Measurements from ENCODE around the gene GLIPR1L2.
"Not testable (repeated sequence)": the region's sequence is repeated elsewhere in the genome, so short reads cannot be mapped to it uniquely, and the experiment has no call there.

Gene GLIPR1L2

DNA sequence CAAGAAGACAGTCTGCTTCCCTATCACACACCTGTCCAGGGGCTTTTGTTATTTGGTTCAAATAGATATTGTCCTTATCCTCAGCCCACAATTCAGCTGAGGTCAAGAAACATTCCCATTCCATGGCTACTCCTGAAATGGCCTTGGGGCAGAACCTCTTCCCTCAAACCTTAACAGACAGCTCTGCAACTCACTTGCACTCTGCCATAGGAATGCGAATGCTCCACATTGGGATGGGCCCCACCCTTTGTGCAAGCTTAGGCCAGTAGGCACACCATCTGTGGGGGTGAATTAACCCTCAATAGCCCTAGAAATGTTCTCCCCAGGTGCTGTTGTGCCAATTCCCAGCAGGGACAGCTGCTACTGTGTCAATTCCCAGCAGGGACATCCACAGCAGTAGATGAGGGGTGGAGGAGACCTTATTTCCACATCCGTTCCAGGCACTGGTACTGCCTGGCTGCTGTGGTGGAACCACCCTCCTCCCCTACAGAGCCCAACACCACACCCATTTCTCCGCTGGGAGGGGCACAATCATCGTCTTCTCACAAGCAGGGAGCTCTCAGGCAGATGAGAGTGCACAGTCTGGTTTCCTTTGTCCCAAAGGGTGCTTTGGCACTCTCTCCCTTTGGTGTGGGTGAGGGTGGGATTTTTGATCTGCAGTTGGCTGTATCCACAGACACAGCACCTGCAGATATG, 47.3 kb downstream of the GLIPR1L2 start:
- no peak for DNase-seq

DNA sequence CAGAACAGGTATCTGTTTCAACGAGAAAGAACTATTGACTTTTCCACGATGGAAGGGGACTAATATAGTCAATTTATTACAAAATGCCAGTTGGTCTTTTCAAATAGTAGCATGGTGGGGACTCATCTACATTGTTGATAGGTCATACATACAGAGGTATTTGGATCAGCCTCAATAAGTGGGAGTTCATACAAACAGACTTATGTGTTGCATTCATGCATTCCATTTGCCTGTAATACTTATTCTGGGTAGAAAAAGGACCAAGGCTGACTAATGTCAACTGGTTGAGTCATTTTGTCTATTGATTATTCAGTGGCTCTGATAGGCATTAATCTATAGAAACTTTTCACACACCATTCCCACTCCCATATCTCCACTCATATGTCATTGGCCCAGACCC, 48.2 kb downstream of the GLIPR1L2 start:
- DNase-seq, result no peak

DNA sequence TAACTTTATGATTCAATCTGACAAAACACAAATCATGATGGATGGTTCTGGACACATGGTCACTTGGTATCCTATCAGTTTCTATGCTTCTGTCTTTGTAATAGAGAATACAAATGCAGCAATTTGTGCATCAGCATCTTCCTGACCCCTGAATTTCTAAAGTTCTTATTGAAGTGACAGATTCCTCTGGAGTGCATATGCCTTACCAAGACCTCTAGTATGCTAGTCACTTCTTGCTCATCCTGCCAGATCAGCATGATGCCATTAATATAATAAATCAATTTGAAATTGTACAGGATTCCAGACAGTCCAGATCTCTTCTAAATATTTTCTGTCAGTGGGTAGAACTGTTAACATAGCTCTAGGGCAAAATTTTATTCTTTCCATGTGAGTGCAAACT, 49.0 kb downstream of the GLIPR1L2 start:
- DNase-seq, result no peak

DNA sequence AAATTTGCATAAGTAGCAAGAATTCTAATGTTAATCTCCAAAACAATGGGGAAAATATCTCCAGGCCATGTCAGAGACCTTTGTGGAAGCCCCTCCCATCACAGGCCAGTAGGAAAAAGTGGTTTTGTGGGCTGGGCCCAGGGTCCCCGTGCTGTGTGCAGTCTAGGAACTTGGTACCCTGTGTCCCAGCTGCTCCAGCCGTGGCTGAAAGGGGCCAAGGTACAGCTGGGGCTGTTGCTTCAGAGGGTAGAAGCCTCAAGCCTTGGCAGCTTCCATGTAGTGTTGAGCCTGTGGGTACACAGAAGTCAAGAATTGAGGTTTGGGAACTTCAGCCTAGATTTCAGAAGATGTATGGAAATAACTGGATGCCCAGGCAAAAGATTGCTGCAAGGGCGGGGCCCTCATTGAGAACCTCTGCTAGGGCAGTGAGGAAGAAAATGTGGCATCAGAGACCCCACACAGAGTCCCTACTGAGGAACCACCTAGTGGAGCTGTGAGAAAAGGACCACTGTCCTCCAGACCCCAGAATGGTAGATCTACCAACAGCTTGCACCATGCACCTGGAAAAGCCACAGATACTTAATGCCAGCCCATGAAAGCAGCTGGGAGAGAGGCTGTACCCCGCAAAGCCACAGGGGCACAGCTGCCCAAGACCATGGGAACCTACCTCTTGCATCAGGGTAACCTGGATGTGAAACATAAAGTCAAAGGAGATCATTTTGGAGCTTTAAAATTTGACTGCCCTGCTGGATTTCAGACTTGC, 51.0 kb downstream of the GLIPR1L2 start:
- not testable (repeated sequence) for DNase-seq

DNA sequence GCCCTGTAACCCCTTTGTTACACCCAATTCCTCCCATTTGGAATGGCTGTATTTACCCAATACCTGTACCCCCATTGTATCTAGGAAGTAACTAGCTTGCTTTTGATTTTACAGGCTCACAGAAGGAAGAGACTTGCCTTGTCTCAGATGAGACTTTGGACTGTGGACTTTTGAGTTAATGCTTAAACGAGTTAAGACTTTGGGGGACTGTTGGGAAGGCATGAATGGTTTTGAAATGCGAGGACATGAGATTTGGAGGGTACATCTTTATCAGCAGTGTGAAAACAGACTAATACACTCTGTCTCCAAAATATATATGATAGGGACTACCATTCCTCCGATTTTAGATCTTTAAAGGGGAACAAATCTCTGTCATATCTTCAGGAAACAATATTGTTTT, 51.6 kb downstream of the GLIPR1L2 start:
- DNase-seq, result not testable (repeated sequence)

DNA sequence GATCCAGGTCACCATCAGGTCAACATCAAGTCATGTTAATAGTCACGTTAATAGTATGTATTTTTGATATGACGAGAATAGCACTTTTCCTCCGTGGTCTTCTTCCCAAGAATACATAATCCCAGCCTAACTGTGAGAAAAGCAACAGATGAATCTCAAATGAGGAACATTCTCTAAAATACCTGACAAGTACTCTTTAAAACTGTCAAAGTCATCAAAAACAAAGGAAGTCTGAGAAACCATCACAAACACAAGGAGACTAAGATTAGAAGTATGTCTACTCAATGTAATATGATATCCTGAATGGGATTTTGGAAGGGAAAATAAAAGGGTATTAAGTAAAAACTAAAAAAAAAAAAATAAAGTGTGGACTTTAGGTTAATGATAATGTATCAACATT, 52.8 kb downstream of the GLIPR1L2 start:
- DNase-seq, result no peak

DNA sequence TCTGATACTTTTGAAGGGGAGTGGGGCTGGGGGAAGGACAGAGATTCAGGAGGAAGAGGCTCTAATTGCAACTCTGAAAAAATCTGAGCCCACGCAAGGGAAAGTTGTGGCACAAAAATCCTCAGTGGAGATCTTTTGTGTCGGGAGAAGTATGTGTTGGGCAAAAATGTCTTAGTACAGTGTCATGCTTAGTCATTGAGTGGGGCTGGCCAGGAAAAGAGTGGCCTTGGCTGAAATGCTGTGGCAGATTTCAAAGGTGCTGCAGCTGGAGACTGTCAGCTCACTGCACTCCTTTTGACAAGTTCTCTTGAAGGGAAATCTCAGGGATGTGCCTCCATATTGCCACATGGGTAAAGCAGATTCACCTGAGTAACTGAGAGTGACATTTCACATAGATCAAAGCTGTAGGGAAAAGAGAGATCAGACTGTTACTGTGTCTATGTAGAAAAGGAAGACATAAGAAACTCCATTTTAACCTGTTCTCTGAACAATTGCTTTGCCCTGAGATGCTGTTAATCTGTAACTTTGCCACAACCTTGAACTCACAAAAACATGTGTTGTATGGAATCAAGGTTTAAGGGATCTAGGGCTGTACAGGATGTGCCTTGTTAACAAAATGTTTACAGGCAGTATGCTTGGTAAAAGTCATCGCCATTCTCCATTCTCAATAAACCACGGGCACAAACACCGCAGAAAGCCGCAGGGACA, 53.7 kb downstream of the GLIPR1L2 start:
- no peak for DNase-seq

DNA sequence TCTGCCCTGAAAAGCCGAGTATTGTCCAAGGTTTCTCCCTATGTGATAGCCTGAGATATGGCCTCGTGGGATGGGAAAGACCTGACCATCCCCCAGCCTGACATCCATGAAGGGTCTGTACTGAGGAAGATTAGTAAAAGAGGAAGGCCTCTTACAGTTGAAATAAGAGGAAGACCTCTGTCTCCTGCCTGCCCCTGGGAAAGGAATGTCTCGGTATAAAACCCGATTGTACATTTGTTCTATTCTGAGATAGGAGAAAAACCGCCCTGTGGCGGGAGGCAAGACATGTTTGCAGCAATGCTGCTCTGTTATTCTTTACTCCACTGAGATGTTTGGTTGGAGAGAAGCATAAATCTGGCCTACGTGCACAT, 54.2 kb downstream of the GLIPR1L2 start:
- not testable (repeated sequence) for DNase-seq

DNA sequence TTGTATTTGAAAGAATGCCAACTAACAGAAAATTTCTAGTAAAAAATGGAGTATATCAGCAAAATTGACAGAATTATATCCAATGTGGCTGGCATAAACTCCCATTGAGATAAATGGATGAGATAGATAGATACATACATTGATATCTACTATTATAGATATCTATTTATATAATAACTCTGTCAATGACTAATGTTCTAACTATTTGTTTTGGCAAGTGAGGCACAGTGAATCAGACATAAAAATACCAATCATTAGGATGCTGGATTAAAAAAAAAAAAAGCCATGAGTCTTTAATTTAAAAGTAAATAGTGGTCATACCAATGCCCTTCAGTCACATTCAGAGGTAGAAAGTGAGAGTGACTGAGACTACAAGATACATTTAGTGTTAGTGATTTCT, 56.0 kb downstream of the GLIPR1L2 start:
- no peak for DNase-seq

DNA sequence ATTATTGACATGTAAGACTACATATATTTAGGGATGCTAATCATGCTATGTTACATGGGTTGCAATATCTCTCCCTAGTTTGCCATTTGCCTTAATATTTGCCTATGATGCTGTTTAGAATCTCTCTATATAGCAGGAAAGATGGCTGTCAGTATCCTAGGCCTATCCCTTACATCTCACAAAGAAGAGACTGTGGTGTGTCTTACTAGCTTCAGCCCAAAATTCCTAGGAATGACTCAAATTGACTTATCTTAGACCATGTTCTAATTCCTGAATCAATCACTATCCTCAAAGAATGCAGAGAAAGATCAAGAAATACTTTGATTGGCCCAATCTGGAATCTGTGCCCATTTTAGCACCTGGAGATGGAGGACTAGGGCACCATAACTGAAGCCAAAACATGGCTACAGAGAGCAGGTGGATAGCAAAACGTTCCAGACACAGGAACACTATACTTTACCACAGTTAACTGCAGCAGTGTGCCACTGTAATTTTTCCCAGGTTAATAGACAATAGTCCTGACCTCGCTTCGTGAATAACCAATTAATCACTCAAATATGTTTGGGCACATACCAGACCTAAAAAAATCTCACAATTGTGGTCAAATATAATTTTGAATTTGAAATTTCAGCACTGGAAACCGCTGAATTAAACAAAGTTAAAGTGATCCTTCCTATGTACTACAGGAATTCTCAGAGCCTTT, 57.0 kb downstream of the GLIPR1L2 start:
- DNase-seq, result no peak

DNA sequence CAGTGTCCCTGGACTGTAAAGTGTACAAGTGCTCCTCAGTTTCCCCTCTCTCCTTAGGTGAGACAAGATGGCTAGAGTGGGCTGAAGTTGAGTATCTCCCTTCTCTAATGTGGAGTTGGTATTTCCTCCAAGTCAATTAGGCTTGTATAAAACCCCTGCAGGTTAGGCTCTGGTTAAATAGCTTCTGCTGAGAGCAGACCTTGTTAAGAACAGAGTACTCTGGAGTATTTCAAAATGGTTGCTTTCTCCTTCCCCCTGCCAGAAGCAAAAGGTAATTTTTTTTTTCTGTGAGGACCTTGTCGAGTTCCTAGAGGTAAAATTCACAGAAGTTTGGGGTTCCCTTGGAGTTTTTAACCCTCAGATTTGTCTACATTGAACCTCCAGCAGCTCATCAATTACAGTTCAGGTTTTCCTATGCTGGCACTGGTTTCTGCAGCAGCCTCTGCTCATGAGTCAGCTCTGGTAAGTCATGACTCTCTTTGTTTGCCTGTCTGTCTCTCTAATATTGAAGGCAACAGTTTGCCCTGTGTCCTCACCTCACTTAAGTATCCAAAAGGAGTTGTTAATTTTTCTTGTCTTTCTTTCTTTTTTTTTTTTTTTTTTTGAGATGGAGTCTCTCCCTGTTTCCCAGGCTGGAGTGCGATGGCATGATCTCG, 61.9 kb downstream of the GLIPR1L2 start:
- no peak for DNase-seq

DNA sequence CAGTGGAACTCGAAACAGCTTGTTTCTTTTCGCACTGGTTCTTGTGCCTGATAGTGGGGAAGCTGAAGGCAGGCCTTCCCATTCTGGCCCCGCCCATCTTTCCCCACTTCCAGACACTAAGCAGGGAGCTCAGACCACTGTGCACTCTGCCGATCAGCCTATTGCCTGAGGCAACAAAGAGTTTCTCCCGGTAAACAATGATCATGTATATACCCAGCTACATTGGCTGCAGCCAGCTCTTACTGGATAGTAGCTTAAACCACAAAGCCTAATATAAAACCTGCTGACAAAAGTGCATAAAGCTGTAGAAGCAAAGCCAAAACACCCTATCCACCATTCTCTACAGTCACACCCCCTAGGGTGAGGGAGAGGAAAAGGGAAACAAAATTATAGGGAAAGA, 65.0 kb downstream of the GLIPR1L2 start:
- no peak for DNase-seq

DNA sequence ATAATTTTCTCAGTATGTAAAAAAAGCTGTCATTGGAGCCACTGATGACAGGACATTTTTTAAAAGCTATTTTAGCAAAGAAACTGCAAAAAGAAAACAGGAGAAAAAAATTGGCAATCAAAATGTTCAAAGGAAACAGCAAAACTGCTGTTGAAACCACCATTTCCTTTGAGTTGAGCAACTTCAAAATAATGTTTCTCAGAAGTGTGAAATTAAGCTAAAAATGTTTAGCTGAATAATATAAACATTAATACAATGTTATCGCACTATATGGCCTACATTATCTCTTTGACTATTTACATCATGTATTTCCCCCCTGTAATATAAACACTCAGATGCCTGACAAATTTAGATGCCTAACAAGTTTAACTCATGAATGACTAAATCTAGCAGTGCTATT, 66.3 kb downstream of the GLIPR1L2 start:
- peak; percentile 25 for DNase-seq

DNA sequence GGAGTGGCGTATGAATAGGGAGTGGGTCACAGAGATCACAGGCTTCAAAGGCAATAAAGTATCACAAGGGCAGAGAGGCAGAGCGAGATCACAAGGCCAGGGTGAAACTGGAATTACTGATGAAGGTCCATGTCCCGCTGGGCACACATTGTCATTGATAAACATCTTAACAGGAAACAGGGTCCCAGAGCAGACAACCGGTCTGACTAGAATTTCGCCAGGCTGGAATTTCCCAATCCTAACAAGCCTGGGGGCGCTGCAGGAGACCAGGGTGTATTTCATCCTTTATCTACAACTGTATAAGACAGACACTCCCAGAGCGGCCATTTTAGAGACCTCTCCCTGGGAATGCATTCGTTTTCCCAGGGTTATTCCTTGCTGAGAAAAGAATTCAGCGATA, 67.0 kb downstream of the GLIPR1L2 start:
- not testable (repeated sequence) for DNase-seq

DNA sequence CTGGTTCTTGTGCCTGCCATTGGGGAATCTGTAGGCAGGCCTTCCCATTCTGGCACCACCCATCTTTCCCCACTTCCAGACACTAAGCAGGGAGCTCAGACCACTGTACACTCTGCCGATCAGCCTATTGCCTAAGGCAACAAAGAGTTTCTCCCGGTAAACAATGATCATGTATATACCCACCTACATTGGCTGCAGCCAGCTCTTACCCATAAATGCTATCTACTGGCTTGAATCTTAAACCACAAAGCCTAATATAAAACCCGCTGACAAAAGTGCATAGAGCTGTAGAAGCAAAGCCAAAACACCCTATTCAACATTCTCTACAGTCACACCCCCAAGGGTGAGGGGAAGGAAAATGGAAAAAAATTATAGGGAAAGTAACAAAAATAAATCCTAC, 68.9 kb downstream of the GLIPR1L2 start:
- DNase-seq, result no peak

DNA sequence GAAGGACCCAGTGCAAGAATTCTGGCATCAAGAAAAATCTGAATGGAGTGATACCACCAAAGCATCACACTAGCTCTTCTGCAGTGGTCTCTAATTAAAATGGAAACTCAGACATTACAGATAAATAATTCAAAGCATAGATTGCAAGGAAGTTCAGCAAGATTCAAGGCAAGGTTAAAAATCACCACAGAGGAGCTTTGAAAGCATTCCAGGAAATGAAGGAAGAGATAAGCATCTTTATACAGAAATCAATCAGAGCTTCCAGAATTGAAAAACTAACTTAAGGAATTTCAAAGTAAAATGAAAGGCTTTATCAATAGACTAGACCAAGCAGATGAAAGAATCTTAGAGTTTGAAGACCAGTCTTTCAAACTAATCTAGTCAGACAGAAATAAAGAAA, 69.3 kb downstream of the GLIPR1L2 start:
- no peak for DNase-seq

DNA sequence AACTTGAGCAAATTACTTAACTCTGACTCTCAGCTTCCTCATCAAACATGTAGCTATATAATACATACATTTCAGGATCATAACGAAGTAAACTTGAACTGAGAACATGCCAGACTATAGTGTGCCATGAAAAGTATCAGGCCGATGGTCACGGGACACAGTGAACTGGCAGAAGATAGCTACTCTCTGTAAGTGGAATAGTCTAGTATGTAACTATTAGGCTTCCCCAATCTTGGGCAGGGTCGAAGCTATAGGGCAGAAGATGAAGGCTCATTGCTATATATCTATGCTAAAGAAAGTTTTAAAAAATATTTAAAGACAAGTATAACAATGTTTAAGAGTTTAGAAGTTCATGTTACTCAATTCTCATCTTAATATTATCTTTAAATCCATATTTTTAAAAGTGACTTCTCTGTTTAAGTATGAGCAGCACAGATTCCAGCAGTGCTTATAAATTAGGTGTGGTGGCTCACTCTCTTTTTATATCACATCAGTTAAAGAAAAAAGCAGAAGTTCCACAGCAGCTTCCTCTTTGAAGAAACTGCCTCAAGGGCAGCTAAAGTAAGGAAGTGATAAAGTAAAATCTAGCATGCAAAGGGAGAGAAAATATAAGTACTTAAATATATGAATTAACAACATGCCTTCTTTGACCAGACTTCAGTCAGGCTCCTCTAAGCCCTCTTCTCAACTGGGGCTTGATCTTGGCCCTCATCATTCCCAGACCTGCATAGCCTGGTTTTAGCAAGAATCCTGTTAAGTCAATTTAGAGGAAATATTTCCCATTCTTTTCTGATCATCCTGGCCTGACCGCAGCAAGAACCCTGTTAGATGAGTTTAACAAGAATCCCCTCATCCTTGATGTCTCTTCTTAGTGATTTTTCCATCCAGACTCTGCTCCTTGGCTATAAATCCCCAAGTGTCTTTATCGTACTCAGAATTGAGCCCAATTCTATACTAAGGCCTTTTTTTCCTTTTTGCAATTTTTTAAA, 81.3 kb downstream of the GLIPR1L2 start:
- peak; percentile 79 for DNase-seq

DNA sequence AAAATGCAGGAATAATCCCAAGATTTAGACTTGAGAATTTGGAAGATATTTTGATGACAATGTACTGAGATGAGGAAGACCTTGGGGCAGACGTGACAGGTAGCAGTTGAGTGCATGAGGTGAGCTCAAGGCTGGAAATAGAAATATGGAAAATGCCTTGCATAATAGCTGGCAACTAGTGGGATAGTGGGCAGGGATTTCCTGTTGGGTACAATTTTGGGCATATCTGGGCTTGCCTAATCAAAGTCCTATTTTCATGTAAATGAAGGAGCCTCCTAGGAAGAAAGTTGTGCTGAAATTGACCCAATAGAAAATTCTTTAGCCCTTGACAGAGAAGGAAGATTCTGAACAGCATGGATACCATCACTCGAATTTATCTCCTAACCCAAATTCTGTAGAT, 83.2 kb downstream of the GLIPR1L2 start:
- no peak for DNase-seq

DNA sequence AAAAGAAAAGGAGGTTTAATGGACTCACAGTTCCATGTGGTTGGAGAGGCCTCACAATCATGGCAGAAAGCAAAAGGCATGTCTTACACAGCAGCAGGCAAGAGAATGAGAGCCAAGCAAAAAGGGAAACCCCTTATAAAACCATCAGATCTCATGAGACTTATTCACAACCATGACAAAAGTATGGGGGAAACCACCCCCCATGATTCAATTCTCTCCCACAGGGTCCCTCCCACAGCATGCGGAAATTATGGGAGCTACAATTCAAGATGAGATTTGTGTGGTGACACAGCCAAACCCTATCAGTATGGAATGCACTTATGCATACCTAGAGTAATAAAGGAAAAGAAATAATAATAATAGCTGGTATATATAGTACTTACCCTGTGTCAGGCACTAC, 85.2 kb downstream of the GLIPR1L2 start:
- DNase-seq, result no peak

DNA sequence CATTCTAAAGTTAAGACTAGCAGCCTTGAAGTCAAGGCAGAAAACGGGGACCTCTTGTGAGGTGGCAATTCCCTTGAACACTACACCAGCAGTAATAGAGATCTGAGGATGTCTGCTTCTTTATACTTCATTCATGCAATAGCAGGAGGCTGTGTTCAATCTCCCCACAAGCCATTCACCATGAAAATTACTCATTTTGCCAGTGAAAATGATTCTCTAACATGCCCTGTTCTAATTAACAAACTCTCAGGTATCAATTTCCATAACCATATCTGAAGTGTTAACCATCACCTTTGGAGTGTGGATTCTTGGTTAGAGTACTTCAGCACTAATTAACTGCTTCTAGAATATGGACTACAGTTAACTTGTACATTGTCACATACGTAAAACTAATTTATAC, 86.2 kb downstream of the GLIPR1L2 start:
- DNase-seq, result no peak

DNA sequence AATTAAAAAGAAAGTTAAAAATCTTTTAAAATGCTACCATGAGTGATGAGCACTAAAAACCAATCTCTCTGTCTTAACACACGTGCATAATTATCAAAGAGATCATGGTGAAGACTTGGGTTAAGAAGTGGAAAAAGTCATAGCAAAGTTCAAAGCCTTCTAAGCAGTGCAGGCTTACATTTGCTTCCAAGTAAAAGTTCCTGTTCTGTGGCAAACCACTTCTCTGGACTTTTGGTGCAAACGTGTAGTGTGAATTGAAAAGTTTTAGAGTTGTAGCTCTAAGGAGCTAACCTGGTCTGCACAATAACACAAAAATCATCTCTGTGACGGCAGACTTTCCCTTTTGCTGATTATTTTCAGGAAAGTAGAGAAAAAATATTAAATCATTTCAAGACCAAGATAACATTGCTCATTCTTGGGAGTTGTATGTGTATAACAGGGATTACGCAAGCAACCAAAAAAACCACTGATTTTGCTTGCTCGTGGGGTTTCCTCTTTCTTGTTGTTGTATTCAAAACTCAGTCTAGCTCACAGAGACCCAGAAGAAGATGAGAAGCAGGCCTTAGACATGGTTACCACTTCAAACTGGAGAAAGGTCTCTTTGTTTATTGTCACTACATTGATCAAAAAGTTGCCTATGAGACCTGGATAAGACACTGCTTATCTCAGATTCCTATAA, 87.4 kb downstream of the GLIPR1L2 start:
- DNase-seq, result peak; percentile 75
